LHCN-M2 (cell line): ENCODE results near the gene RNF175. TPM values are rescaled to one million over a fixed set of nuclear protein-coding genes. Genes with fewer than 3 reads are reported as not detected.
A peak's percentile ranks its signal among the peaks of the same experiment; 100 is the strongest.

Experiments used
- DNase-seq: peaks from one replicate; pipeline ENCODE4 v3.0.0-alpha.2; 2012; ENCODE audit warnings: low read depth
- total RNA-seq: library from RNA; depleted of rRNA; stranded (reverse); fragments of >200 nt; gene quantifications from 2 replicates; pipeline ENCODE4 v1.2.3, GENCODE V29; 2014

The RNF175 gene
- total RNA-seq, 1 experiment from 2014 or later = not detected

GRCh38 chr4:153785910-153786721 is 26.3 kb upstream of the RNF175 start:
- peak; percentile 35 for DNase-seq

DNA sequence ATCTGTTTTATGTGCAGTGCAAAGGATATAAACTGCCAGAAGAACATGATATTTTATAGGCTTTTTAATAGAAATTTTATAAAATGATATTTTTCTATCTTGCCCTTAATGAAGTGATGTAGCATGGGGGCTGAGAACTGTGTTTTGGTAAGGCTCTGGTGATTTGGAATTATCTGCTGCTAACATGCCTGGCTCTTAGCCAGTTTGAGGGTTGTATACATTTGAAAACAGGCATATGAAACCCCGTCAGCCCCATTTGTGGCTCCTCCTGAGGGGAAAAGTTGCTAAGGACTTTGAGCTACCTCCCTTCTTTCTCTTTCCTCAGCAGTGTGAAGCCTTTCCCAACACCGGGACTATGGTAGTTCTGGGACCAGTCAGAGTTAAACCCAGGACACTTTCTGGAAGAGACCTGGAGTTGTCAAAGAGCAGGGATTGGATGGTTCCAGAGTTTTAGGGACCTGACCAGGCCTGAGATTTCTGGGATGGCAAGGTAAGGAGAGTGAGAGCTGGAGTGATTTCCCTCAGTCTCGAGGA is 24.4 kb upstream of the RNF175 start:
- no peak for DNase-seq

- no peak for DNase-seq
Measured at GRCh38 chr4:153782581-153782980, 22.8 kb upstream of the RNF175 start.

GRCh38 chr4:153781717-153782416 is 22.0 kb upstream of the RNF175 start:
- DNase-seq = no peak

DNA sequence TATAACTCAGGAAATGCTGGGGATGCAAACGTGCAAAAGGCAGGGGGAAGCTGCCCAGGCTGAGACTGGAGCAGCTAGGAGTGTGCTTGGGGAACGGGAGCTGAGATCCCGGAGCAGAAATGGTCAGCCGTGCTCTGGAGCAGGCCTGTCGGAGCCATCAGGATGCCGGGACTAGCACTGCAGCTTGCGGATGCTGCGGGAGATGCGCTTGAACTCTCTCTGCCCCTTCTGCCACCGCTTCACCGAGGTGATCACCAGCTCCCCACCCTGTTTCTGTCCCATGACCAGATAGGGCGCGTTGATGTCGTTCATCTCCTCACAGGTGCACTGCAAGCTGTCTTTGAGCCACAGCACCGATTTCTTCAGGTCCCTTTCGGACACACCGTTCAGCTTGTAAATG is 21.5 kb upstream of the RNF175 start:
- DNase-seq = no peak

GRCh38 chr4:153780876-153781275 is 21.1 kb upstream of the RNF175 start:
- no peak for DNase-seq

DNA sequence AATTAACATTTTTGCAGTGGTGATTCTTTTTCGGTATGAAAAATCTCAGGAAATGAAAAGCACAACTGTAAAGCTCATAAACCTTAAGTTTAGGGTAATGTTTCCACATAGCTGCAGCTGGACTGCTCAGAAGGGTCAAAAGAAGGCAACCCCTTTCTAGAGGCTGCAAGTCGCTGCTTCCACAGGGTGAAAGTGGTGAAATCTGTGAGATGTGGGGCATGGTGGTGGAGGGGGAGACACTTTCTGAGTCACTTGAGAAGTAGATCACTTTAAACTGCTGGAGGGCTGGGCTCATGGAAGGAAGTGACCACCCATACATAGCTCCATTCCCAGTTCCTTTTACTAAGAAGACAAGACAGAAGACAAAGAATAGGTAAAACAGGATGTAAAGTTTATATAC is 20.4 kb upstream of the RNF175 start:
- DNase-seq = no peak

DNA sequence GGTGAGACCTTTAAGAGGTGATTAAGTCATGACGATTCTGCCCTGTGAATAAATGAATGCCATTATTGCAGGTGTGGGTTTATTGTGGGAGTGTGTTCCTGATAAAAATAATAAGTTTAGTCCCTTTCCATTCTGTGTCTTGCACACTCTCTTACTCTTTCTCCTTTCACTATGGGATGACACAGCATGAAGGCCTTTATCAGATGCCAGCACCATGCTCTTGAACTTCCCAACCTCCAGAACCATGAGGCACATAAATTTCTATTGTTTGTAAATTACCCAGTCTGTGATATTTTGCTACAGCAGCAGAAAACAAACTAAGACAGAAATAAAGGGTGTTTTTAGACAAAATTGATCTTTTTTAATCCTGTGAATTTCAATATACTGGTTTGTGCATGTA is 18.6 kb upstream of the RNF175 start:
- DNase-seq = no peak

GRCh38 chr4:153777421-153777820 is 17.6 kb upstream of the RNF175 start:
- no peak for DNase-seq

DNA sequence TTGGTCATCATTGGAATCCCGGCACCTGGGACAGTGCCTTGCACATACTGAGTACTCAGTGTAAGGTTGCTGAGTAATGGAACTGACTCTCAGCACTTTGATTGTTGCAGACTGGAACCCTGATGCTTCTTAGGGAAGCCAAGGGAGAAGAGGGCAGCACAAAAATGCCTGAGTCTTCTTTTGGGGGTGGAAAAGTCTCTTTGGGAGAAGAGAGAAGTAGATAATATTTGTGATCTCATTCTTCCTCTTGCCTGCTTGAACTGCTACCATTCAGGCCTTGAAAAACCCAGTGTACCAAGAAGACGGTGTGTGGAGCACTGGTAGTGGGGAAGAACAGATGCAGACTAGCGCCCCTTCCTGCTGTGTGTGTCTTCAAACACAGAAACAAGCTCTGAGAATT is 16.8 kb upstream of the RNF175 start:
- DNase-seq = no peak

DNA sequence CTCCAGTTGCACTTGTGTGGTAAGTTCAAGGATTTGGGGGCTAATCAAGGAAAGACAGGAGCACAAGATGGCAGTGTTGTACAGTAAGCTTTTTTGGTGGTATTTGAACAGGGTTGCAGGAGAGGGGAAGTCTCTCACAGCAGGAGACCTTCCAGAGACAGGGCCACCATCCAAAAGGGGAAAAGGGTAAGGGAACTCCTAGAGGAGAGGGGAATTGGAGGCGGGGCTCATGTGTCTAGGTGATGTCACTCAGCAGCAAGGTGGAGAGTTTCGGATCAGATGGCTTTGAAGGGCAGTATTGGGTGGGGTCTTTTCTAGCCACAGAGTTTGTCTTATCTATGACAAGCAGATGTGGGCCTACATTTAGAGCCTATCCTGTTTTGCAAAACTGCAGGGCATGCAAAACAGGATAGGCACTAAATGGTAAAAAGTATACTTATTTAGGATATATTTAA is 13.4 kb upstream of the RNF175 start:
- no peak for DNase-seq

DNA sequence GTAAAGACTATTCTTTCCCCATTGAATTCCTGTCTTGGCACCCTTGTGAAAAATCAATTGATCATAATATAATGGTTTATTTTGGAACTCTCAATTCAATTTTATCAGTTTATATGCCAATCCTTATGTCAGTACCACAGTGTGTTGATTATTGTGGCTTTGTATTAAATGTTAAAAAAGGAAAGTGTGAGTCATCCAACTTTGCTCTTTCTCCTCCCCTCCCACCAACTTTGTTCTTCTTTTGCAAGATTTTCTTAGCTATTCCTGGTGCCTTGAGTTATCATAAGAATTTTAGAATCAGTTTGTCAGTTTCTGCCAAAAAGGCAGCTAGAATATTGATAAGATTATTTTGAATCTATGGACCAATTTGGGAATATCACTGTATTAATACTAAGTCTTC is 11.2 kb upstream of the RNF175 start:
- peak; percentile 35 for DNase-seq

GRCh38 chr4:153766758-153767157 is 6.9 kb upstream of the RNF175 start:
- DNase-seq = no peak

GRCh38 chr4:153765894-153766293 is 6.1 kb upstream of the RNF175 start:
- DNase-seq = no peak

GRCh38 chr4:153764601-153765368 is 5.0 kb upstream of the RNF175 start:
- no peak for DNase-seq

DNA sequence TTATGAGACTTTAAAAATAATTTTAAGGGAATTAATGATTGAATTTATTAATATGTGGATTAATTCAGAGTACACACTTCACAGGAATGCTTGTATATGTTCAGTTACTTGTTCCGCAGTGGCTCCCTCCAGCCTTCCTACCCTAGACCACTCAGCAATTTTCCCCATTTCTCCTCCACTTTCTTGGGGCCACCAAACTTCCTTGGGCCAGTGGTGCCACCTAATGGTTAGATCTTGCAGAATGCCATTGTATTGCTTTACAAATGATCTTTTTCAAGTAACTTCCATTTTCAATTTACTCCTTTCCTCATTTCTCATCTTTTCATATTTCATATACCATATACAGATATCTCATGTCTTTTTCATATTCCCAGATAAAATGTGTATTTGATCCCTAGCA is 3.6 kb upstream of the RNF175 start:
- DNase-seq = no peak

GRCh38 chr4:153758688-153759406 is 977 bp downstream of the RNF175 start:
- DNase-seq = no peak

DNA sequence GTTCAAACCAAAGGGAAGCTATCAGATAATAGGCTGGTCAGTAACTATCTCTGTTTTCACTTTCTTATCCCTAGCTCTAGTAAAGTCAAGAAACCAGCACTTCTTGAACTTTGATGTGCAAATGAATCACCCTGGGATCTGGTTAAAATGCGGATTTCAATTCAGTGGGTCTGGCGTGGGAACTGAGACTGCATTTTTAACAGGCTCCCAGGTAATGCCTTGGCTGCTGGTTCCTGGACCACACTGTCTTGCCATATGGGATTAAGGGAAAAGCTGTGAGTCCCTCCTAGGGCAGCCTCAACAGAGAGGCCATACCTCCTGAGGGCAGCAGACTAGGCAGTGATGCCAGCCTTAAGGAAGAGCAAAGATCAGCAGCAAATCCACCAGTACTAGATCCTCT is 1.7 kb downstream of the RNF175 start:
- no peak for DNase-seq

- peak; percentile 6 for DNase-seq
Measured at GRCh38 chr4:153757407-153757806, 2.4 kb downstream of the RNF175 start.

DNA sequence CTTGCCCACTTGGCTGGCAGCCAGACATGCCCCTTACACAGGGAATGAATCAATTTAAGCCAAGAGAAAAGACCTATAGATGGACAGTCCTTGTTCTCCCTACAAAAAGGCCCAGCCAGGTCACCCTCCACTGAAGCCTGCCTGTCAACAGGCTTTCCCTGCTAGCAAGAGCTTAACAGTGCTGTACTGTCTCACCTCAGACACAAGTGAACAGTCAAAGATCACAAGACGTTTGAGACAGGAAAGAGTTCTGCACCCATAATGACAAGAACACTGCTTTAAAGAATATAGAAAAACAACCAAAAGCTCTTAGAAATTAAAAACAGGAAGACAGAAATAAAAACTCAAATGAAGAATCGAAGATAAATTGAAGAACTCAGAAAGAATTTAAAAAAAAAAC is 4.6 kb downstream of the RNF175 start:
- no peak for DNase-seq

DNA sequence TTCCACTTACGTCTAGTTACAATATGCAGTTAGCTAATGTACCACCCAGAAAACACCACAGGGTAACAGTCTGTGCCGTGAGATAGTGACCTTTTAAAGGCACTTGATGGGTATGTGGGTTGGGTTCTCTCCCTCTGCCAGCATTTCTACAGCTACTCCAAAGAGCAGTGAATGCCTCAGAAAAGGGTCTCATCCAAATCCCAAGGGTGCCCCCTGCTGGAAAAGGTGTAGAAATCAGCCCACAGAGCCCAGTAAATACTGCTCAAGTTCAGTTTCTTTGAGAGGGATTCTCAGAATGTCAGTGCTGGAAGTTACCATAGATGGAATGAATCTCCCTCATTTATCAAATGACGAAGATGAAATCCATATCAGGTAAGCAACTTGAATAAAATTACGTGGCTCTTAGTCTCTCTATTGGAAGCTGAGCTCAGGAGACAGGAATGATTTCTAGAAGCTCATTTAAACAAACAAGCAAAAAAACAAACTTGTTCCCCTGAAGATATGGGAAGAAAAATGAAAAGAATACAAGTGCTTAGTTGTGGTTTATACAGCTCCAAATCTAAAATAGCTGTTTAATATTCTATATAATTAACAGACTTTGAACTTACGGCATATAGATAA is 9.5 kb downstream of the RNF175 start:
- DNase-seq = peak; percentile 79
